Cardiac fibroblast (primary cell): ENCODE data around the gene PKIG.

Source experiments
- DNase-seq, 2 donors: peaks; one replicate each; pipeline versions ENCODE4 v3.0.0 to v3.0.0-alpha.2; 2010; ENCODE audit warnings: low read depth in 2 of 2
- H3K4me3 ChIP-seq, 2 donors: replicated peaks in 1 of 2; 1 replicate in 1 of 2; 2 replicates in 1 of 2; pipeline ENCODE4 v1.5.1; 2011; ENCODE audit warnings: low read depth in 2 of 2, low read length in 2 of 2, mild to moderate bottlenecking in 2 of 2, moderate library complexity in 1 of 2
- CTCF ChIP-seq: IDR thresholded peaks from one replicate; pipeline ENCODE4 v1.5.1; 2011; ENCODE audit warnings: low read depth, mild to moderate bottlenecking, low read length, inconsistent platforms

Gene PKIG

DNA sequence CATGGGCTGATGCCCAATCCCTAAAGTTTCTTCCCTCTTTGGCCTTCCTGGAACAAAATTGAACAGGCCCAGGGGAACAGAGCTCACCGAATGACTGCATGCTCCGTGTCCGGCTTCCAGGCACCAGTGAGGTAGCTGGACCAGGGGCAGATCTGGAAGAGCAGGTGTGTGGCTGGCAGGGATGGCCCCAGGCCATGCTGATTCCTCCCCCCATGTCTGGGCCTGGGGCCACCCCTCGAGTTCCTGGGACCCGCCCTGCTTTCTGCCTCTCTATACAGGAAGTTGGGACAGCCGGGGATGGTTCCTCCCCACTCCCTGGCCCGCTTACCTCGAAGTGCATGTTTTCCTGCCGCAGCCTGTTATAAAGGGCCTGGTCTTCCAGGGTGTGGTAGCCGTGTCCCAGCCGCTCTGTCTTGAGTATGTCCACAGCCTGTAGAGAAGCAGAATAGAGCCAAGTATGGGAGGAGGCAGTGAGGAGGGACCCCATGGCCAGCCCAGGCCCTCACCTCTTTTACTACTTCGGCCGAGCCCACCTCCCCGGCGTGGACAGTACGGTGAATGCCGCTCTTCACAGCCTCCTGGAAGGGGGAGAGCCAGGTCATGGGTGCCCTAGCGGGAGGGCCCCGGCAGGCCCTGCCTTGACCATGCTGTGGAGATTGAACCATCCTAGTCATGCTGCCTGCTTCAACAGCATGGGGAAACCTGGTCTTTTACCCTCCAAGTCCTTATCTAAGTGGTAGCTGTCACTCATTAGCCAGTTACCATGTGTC lies 40.3 kb downstream of the PKIG start:
- H3K4me3 ChIP-seq: no peak overlapping the region
- TF ChIP-seq CTCF: no peak
- no peak for DNase-seq

DNA sequence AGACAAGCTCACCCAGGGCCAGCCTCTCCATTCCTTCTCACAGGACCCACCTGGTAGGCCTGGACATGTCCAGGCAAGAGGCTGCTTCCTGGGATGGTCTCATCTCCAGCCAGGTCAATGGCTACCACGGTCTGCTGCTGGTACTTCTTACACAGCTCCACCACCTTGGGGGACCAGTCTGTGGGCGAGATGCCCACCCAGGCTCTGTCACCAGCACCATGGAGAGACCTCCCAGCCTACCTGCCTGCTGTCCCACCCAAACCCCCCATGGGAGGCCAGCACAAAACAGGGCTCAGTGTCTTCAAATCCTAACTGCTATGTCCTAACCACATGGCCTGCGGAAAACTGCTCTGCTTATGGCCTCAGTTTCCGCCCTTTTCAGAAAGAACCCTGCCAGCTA lies 41.8 kb downstream of the PKIG start:
- TF ChIP-seq CTCF: no peak
- no peak for DNase-seq
- H3K4me3 ChIP-seq: no peak overlapping the region

GRCh38 chr20:44624743-44625271 lies 42.4 kb downstream of the PKIG start:
- DNase-seq: no peak
- TF ChIP-seq CTCF: no peak
- no peak overlapping the region for H3K4me3 ChIP-seq

DNA sequence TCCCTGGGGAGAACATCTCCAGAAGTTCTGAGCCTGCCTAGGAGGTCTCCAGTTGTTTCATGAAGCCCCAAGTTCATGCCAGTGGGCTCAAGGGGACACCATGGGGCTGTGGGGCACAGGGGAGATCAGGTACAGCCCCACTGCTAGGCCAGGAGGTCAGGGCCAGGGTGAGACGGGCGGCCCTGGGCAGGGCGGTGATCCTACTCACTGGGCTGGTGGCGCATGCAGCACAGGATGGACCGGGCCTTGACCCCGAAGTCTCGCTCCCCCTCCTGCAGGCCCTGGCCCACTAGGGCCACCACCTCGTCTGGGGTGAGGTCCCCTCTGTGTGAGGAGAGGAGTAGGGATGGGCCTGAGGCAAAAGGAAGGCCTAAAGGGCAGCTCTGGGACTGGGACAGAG lies 43.0 kb downstream of the PKIG start:
- DNase-seq: no peak
- no peak for TF ChIP-seq CTCF
- no peak overlapping the region for H3K4me3 ChIP-seq

- no peak for TF ChIP-seq CTCF
- no peak overlapping the region for H3K4me3 ChIP-seq
- DNase-seq: no peak
These were observed 43.9 kb downstream of the PKIG start for GRCh38 chr20:44626278-44626677.

GRCh38 chr20:44627364-44628010 lies 45.1 kb downstream of the PKIG start:
- no peak overlapping the region for H3K4me3 ChIP-seq
- no peak for DNase-seq
- TF ChIP-seq CTCF: no peak
